GM19468 (cell line): ENCODE measurements around the gene SCYL1.
"Not testable (repeated sequence)": the region's sequence is repeated elsewhere in the genome, so short reads cannot be mapped to it uniquely, and the experiment has no call there.

Experiments used
- ATAC-seq: cut with Tn5 transposase; IDR thresholded peaks from one replicate; pipeline ENCODE4 v1.9.1; 2021; ENCODE audit warnings: mild to moderate bottlenecking, moderate library complexity, moderate number of reproducible peaks; ENCODE audit not compliant: unreplicated experiment; ENCODE audit errors: extremely low read depth

SCYL1 gene

DNA sequence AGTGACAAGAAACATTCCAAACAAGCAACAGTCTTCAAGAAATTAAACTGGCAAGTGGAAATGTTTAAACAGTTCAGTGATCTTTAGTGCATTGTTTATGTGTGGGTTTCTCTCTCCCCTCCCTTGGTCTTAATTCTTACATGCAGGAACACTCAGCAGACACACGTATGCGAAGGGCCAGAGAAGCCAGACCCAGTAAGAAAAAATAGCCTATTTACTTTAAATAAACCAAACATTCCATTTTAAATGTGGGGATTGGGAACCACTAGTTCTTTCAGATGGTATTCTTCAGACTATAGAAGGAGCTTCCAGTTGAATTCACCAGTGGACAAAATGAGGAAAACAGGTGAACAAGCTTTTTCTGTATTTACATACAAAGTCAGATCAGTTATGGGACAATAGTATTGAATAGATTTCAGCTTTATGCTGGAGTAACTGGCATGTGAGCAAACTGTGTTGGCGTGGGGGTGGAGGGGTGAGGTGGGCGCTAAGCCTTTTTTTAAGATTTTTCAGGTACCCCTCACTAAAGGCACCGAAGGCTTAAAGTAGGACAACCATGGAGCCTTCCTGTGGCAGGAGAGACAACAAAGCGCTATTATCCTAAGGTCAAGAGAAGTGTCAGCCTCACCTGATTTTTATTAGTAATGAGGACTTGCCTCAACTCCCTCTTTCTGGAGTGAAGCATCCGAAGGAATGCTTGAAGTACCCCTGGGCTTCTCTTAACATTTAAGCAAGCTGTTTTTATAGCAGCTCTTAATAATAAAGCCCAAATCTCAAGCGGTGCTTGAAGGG is 20.0 kb upstream of the SCYL1 start:
- no peak for ATAC-seq

GRCh38 chr11:65505466-65506289 is 19.2 kb upstream of the SCYL1 start:
- no peak for ATAC-seq

DNA sequence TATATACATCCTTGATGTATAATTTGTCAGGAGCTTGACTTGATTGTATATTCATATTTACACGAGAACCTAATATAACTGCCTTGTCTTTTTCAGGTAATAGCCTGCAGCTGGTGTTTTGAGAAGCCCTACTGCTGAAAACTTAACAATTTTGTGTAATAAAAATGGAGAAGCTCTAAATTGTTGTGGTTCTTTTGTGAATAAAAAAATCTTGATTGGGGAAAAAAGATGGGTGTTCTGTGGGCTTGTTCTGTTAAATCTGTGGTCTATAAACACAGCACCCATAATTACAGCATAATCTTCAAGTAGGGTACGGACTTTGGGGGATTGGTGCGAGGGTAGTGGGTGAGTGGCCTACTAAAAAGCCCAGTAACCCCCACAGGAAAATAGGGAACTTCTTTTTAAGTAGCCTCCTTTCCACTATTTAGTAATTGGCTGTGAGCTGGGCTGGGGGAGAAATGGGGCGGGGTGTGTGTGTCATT is 18.6 kb upstream of the SCYL1 start:
- ATAC-seq = no peak

DNA sequence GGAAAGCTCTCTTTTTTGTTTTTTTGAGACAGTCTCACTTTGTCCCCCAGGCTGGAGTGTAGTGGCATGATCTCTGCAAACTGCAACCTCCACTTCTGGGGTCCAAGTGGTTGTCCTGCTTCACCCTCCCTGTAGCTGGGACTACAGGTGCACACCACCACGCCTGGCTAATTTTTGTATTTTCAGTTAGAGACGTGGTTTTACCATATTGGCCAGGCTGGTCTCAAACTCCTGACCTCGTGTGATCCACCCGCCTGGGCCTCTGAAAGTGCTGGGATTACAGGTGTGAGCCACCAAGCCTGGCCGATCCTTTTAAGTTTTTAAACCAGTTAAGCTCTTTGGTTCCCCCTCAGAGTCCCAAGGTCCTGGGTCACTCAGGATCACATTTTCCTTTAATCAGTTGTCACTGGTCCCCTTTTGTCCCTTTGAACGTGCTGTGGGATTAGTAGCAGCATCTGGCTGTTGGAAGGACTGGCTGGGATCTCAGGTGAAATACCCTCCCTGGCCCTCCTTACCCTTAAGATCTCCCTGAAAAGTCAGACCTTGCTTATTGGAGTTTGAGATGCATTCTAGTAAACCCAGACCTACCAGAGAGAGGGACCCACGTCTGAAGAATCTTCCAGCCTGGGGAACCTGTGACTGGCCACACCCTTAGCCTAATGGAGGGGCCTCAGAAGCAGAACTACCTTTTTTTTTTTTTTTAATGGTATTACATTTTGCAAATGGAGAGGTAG is 17.9 kb upstream of the SCYL1 start:
- no peak for ATAC-seq

DNA sequence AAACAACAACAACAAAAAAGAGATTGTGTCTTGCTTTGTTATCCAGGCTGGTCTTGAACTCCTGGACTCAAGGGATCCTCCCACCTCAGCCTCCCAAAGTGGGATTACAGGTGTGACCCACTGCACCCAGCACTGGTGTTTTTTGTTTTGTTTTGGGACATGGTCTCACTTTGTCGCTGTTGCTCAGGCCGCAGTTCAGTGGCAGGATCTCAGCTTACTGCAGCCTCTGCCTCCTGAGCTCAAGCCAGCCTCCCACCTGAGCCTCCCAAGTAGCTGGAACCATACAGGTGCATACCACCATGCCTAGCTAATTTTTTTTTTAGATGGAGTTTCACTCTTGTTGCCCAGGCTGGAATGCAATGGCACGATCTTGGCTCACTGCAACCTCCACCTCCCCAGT is 12.6 kb upstream of the SCYL1 start:
- ATAC-seq = not testable (repeated sequence)

DNA sequence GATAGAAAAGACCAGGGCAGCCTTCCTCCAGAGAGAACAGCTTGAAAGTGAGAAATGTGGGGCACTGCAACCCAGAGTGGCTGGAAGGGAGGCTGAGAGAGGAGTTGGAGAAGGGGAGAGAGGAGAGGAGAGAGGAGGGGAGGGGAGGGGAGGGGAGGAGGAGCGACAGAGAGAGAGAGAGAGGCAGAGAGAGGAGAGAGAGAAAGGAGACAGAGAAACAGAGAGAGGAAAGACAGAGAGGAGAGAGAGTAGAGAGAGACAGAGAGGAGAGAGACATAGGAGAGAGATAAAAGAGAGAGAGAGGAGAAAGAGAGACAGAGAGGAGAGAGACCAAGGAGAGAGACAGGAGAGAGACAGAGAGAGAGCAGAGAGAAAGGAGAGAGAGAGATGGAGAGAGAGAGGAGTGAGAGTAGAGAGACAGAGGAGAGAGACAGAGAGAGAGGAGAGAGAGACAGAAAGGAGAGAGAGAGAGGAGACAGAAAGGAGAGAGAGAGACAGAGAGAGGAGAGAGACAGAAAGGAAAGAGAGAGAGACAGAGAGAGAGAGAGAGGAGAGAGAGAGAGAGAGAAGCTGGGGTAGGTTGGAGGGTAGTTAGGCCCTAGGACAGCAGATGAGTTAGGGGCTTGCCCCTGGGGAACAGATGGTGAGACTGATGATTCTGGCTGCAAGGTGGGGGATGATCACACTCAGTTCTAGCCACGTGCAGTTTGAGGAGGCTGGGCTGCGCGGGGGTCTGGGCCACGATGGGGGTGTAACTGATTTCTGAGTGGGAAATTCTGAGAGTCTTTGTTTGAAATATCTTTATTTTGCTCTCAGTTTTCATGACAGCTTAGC is 8.5 kb upstream of the SCYL1 start:
- no peak for ATAC-seq

- not testable (repeated sequence) for ATAC-seq
Measured at GRCh38 chr11:65518941-65519549, 5.8 kb upstream of the SCYL1 start.

GRCh38 chr11:65521777-65522521 is 2.9 kb upstream of the SCYL1 start:
- ATAC-seq = not testable (repeated sequence)

GRCh38 chr11:65522718-65523630 is 1.9 kb upstream of the SCYL1 start:
- ATAC-seq = not testable (repeated sequence)

GRCh38 chr11:65523631-65523968 is 1.3 kb upstream of the SCYL1 start:
- ATAC-seq = not testable (repeated sequence)

DNA sequence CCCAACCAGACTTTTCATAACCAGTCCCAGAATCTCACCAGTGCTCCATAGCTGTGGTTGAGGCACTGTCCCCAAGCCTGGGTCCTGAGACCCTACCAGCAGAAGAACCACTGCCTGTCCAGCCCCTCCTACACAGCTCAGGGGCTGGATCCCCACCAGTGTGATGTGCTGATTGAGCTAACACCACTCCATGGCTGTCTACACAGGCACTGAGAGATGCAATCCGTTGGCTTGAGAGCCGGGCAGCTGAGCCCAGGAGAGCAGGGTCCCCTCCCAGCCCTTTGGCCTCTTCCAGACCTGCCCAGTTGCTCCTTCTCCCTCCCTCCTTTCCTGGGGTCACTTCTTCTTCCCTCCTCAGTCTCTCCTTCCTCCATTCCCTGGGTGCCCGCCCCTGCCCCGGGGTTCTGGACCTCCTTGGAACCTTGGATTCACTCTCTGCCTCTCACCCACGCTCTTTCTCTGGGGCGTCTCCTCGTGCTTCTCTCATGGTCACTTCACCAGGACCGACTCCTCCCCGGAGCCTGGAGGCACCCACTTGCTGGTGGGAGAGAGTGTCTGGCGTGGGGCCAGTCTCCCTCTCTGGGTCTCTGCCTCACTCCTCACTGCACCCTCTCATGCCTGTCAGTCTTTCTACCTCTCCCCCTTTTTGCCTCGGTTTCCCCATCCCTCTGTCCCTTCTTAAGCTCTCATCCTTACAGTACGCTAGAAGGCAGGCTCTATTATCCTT is 706 bp upstream of the SCYL1 start:
- ATAC-seq = no peak

DNA sequence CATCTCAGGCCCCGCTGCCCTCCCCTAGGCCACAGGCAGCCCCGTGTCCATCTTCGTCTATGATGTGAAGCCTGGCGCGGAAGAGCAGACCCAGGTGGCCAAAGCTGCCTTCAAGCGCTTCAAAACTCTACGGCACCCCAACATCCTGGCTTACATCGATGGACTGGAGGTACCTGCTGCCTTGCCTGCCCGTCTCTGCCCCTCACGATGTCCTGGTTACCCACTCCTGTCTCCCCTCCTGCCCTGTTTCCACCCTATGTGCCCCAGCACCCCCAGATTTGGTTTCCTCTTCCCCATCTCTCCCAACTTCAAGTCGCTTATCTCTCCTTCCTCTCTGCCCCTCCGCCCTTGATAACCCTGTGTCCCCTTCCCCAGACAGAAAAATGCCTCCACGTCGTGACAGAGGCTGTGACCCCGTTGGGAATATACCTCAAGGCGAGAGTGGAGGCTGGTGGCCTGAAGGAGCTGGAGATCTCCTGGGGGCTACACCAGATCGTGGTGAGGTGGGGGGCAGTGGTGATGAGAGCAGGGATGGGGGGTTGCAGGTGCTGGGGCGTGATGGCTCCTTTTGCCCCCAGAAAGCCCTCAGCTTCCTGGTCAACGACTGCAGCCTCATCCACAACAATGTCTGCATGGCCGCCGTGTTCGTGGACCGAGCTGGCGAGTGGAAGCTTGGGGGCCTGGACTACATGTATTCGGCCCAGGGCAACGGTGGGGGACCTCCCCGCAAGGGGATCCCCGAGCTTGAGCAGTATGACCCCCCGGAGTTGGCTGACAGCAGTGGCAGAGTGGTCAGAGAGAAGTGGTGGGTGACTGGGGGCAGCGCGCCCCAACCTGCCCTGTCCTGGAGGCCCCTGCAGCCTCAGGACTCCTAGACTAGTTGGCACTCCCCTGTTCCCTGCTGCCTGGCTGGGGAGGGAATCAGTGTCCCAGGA is 930 bp downstream of the SCYL1 start:
- no peak for ATAC-seq

DNA sequence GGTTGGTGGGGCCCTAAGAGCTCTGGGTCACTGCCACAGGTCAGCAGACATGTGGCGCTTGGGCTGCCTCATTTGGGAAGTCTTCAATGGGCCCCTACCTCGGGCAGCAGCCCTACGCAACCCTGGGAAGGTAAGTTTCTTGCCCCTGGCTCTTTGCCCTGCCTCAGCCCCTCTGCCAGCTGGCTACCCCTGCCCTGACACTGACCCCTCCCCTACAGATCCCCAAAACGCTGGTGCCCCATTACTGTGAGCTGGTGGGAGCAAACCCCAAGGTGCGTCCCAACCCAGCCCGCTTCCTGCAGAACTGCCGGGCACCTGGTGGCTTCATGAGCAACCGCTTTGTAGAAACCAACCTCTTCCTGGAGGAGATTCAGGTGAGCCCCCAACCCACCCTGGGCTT is 1.9 kb downstream of the SCYL1 start:
- ATAC-seq = no peak

GRCh38 chr11:65528819-65529350 is 4.0 kb downstream of the SCYL1 start:
- ATAC-seq = no peak

DNA sequence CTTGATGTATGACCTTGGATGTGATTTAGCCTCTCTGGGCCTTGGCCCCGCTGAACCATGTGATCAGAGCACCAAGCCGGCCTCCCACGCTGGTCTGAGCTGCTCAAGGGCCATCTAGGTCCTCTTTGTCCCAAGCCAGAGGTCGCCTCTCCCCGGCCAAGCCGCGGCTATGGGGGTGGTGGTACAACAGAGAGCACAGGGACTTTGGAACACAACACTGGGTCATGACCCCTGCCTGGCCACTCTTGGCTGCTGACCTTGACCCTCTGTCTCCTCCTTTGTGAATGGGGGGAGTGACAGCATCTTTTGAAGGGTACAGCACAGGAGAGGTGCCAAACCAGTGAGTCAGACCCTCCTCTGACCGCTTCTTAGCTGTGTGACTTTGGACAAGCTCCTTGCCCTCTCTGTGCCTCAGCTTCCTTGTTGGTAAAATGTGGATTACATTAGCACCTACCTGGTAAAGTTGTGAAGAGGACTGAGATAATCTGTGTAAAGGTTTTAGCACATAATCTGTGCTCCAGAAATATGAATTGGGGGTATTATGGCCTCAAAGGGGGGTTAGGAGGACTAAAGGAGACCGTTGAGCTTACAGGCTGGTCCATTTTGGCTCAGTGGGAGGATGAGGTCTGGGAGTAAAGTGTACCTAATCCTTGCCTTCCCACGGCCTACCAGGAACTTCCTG is 4.7 kb downstream of the SCYL1 start:
- ATAC-seq = no peak
